Osteoblast (primary cell): ENCODE results near the gene FAM168B. TPM values are rescaled to one million over a fixed set of nuclear protein-coding genes. Genes with fewer than 3 reads are reported as not detected.

Experiments used
- DNase-seq: peaks from one replicate; pipeline ENCODE4 v3.0.0; 2011; ENCODE audit warnings: low spot score, mixed read lengths; ENCODE audit not compliant: insufficient read length; ENCODE audit errors: missing footprints
- H2AFZ ChIP-seq: 2 replicates; pipeline ENCODE4 v1.6.0; 2011; ENCODE audit warnings: mild to moderate bottlenecking, low read length
- H3K27ac ChIP-seq: 2 replicates; pipeline ENCODE4 v1.5.1; 2011; ENCODE audit warnings: mild to moderate bottlenecking, low read depth, low read length, moderate library complexity
- H3K27me3 ChIP-seq: 2 replicates; pipeline ENCODE4 v1.6.0; 2012; ENCODE audit warnings: mild to moderate bottlenecking, control low read depth, inconsistent platforms, low read length, moderate library complexity; ENCODE audit not compliant: insufficient read depth
- H3K36me3 ChIP-seq: 2 replicates; pipeline ENCODE4 v1.5.1; 2011; ENCODE audit warnings: mild to moderate bottlenecking, low read length, control low read depth, moderate library complexity; ENCODE audit not compliant: insufficient read depth
- H3K4me1 ChIP-seq: 2 replicates; pipeline ENCODE4 v1.5.1; 2011; ENCODE audit warnings: mild to moderate bottlenecking, low read length, control low read depth, moderate library complexity; ENCODE audit not compliant: insufficient read depth
- H3K4me2 ChIP-seq: 2 replicates; pipeline ENCODE4 v1.6.0; 2011; ENCODE audit warnings: mild to moderate bottlenecking, low read length; ENCODE audit not compliant: insufficient read depth
- H3K4me3 ChIP-seq: fragments of 200-600 bp; sonication (generic); 3 replicates; pipeline ENCODE4 v1.5.1; 2012; ENCODE audit warnings: mild to moderate bottlenecking, low read length, inconsistent platforms; ENCODE audit not compliant: insufficient read depth
- H3K79me2 ChIP-seq: 2 replicates; pipeline ENCODE4 v1.6.0; 2012; ENCODE audit warnings: mild to moderate bottlenecking, low read length, control low read depth, inconsistent platforms; ENCODE audit not compliant: insufficient read depth
- H3K9me3 ChIP-seq: 2 replicates; pipeline ENCODE4 v1.5.1; 2011; ENCODE audit warnings: low read depth, low read length, control low read depth
- H4K20me1 ChIP-seq: 2 replicates; pipeline ENCODE4 v1.6.0; 2012; ENCODE audit warnings: mild to moderate bottlenecking, low read length, control low read depth; ENCODE audit not compliant: insufficient read depth
- CTCF ChIP-seq: IDR thresholded peaks from 2 replicates; pipeline ENCODE4 v1.5.1; 2011; ENCODE audit warnings: mild to moderate bottlenecking, low read depth, low read length, moderate library complexity; ENCODE audit errors: extremely low read depth
- total RNA-seq: library from RNA; depleted of rRNA; stranded (reverse); fragments of >200 nt; gene quantifications from 2 replicates; pipeline ENCODE4 v1.2.3, GENCODE V29; 2012

Gene FAM168B
- total RNA-seq, 1 donor: 117 TPM

GRCh38 chr2:131010566-131010965, 82.7 kb downstream of the FAM168B start:
- TF ChIP-seq CTCF: no peak
- Histone ChIP-seq H3K9me3 (no peaks in the 10 kb centered on the region), H3K4me3 (no peak overlapping the region)

GRCh38 chr2:131009713-131010475, 83.4 kb downstream of the FAM168B start:
- no peak overlapping the region for H3K4me3 ChIP-seq

More at GRCh38 chr2:131010566-131010965, 82.7 kb downstream of the FAM168B start:
- no peak for DNase-seq
- H3K4me2 ChIP-seq: no peak overlapping the region
- H3K36me3 ChIP-seq: no peaks in the 10 kb centered on the region
- H3K27me3 ChIP-seq: peaks cover 16% of the 10 kb centered on the region
- H3K27ac ChIP-seq: no peak overlapping the region
- H3K79me2 ChIP-seq: no peaks in the 10 kb centered on the region
- H2AFZ ChIP-seq: no peak overlapping the region
- H4K20me1 ChIP-seq: no peaks in the 10 kb centered on the region
- H3K4me1 ChIP-seq: no peaks in the 10 kb centered on the region

GRCh38 chr2:131008967-131009366, 84.3 kb downstream of the FAM168B start:
- no peak for DNase-seq
- Histone ChIP-seq H3K27ac (no peak overlapping the region), H3K4me2 (no peak overlapping the region)

More at GRCh38 chr2:131009713-131010475, 83.4 kb downstream of the FAM168B start:
- Histone ChIP-seq H3K27me3 (peaks cover 16% of the 10 kb centered on the region), H4K20me1 (no peaks in the 10 kb centered on the region), H3K9me3 (no peaks in the 10 kb centered on the region), H3K4me2 (no peak overlapping the region), H3K27ac (no peak overlapping the region), H2AFZ (no peak overlapping the region), H3K4me1 (no peaks in the 10 kb centered on the region), H3K79me2 (no peaks in the 10 kb centered on the region), H3K36me3 (no peaks in the 10 kb centered on the region)
- no peak for DNase-seq
- TF ChIP-seq CTCF: no peak

More at GRCh38 chr2:131008967-131009366, 84.3 kb downstream of the FAM168B start:
- no peak for TF ChIP-seq CTCF
- Histone ChIP-seq H4K20me1 (no peaks in the 10 kb centered on the region), H3K4me1 (no peaks in the 10 kb centered on the region), H2AFZ (no peak overlapping the region), H3K79me2 (no peaks in the 10 kb centered on the region), H3K36me3 (no peaks in the 10 kb centered on the region), H3K9me3 (no peaks in the 10 kb centered on the region), H3K27me3 (peaks cover 16% of the 10 kb centered on the region), H3K4me3 (no peak overlapping the region)
